Ishikawa (cell line): ENCODE results near the gene HYAL2.

Source experiments
- NFIC ChIP-seq: IDR thresholded peaks from 2 replicates; pipeline ENCODE4 v1.6.1; 2012
- RAD21 ChIP-seq: IDR thresholded peaks from 2 replicates; pipeline ENCODE4 v1.6.1; 2012; ENCODE audit warnings: low read depth
- TF ChIP-seq, protein P1 (sequence below): IDR thresholded peaks from 2 replicates; pipeline ENCODE4 v1.6.1; 2012

- no peak for TF ChIP-seq RAD21
- no peak for TF ChIP-seq NFIC
- TF ChIP-seq, protein P1, sequence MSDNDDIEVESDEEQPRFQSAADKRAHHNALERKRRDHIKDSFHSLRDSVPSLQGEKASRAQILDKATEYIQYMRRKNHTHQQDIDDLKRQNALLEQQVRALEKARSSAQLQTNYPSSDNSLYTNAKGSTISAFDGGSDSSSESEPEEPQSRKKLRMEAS = no peak
Observed at GRCh38 chr3:50288387-50289007, 34.0 kb downstream of the HYAL2 start.
